Smooth muscle cell (in vitro differentiated cells): ENCODE data around the gene SDC3. TPM values are rescaled to one million over a fixed set of nuclear protein-coding genes. Genes with fewer than 3 reads are reported as not detected.
"Not testable (repeated sequence)": the region's sequence is repeated elsewhere in the genome, so short reads cannot be mapped to it uniquely, and the experiment has no call there.

Experiments
- DNase-seq: peaks from one replicate; lab custom pipeline; 2025; ENCODE audit not compliant: unreplicated experiment; lab: John Stamatoyannopoulos, UW
- H2AFZ ChIP-seq: fragments of 200-600 bp; sonication (generic); 2 replicates; pipeline ENCODE4 v1.6.0; 2016; ENCODE audit warnings: antibody characterized with exemption, low read depth, mild to moderate bottlenecking
- H3F3A ChIP-seq: fragments of 200-600 bp; sonication (generic); 2 replicates; pipeline ENCODE4 v1.6.0; 2017; ENCODE audit warnings: antibody characterized with exemption, low read depth
- H3K27ac ChIP-seq: fragments of 200-600 bp; sonication (generic); 2 replicates; pipeline ENCODE4 v1.5.1; 2016; ENCODE audit warnings: low read depth, mild to moderate bottlenecking
- H3K27me3 ChIP-seq: fragments of 200-600 bp; sonication (generic); 2 replicates; pipeline ENCODE4 v1.6.1; 2016; ENCODE audit warnings: low read depth, mild to moderate bottlenecking
- H3K36me3 ChIP-seq: fragments of 200-600 bp; sonication (generic); 2 replicates; pipeline ENCODE4 v1.5.1; 2016; ENCODE audit warnings: low read depth
- H3K4me1 ChIP-seq: fragments of 200-600 bp; sonication (generic); 2 replicates; pipeline ENCODE4 v1.5.1; 2016; ENCODE audit warnings: low read depth
- H3K4me2 ChIP-seq: fragments of 200-600 bp; sonication (generic); 2 replicates; pipeline ENCODE4 v1.6.0; 2016; ENCODE audit warnings: mild to moderate bottlenecking
- H3K4me3 ChIP-seq: fragments of 200-600 bp; sonication (generic); 2 replicates; pipeline ENCODE4 v1.5.1; 2016; ENCODE audit warnings: mild to moderate bottlenecking
- H3K79me2 ChIP-seq: fragments of 200-600 bp; sonication (generic); 2 replicates; pipeline ENCODE4 v1.6.0; 2016; ENCODE audit warnings: low read depth, mild to moderate bottlenecking
- H3K9ac ChIP-seq: fragments of 200-600 bp; sonication (generic); 2 replicates; pipeline ENCODE4 v1.6.0; 2016; ENCODE audit warnings: low read depth
- H3K9me3 ChIP-seq: fragments of 200-600 bp; sonication (generic); replicated peaks from 2 replicates; pipeline ENCODE4 v1.5.1; 2016; ENCODE audit warnings: low read depth
- H4K20me1 ChIP-seq: fragments of 200-600 bp; sonication (generic); 2 replicates; pipeline ENCODE4 v1.6.0; 2016; ENCODE audit warnings: low read depth
- CTCF ChIP-seq: fragments of 200-600 bp; sonication (generic); IDR thresholded peaks from 2 replicates; pipeline ENCODE4 v1.5.1; 2017; ENCODE audit warnings: borderline replicate concordance, mild to moderate bottlenecking, antibody characterized with exemption; ENCODE audit not compliant: insufficient read depth, poor library complexity, severe bottlenecking
- WGBS: methylation state at CpG from one replicate; pipeline ENCODE4 v1.1.7; 2016; ENCODE audit warnings: low lambda C conversion rate; 5-methylcytosine and 5-hydroxymethylcytosine counted together
- polyA plus RNA-seq: library from polyadenylated mRNA; unstranded; fragments of >200 nt; fragmentation: Nextera tagmentation; extraction: Ambion mirVana; gene quantifications from 2 replicates; pipeline ENCODE4 v1.2.1, GENCODE V29; 2016
- total RNA-seq: library from RNA; depleted of rRNA; stranded (reverse); fragments of >200 nt; gene quantifications from 2 replicates; pipeline ENCODE4 v1.2.3, GENCODE V29; 2014

The SDC3 gene
- total and polyA plus RNA-seq, 2 experiments from 2014 or later = 46.3 to 112 TPM

- Histone ChIP-seq H3K4me1 (no peaks in the 10 kb centered on the region), H4K20me1 (no peaks in the 10 kb centered on the region), H3K36me3 (peaks cover 13% of the 10 kb centered on the region), H3K27me3 (no peaks in the 10 kb centered on the region), H3K9me3 (peaks cover 5% of the 10 kb centered on the region), H3K79me2 (no peaks in the 10 kb centered on the region), H2AFZ (no peak overlapping the region), H3K4me2 (no peak overlapping the region), H3K27ac (no peak overlapping the region), H3K4me3 (no peak overlapping the region), H3F3A (no peaks in the 10 kb centered on the region), H3K9ac (no peak overlapping the region)
- DNase-seq = no peak
- 81% methylated on average over 3 of the region's 3 CpGs for WGBS
- TF ChIP-seq CTCF = no peak
Observed at GRCh38 chr1:30870035-30870434, 38.5 kb downstream of the SDC3 start.

GRCh38 chr1:30868833-30869435 lies 39.6 kb downstream of the SDC3 start:
- no peaks in the 10 kb centered on the region for H4K20me1 ChIP-seq
- no peak overlapping the region for H3K27ac ChIP-seq
- no peak for TF ChIP-seq CTCF

GRCh38 chr1:30868057-30868456 lies 40.5 kb downstream of the SDC3 start:
- WGBS = 97% methylated on average over 4 of the region's 4 CpGs
- H3K4me2 ChIP-seq, H3K27me3 ChIP-seq, H3K9me3 ChIP-seq, H2AFZ ChIP-seq, H3K4me1 ChIP-seq, H3K36me3 ChIP-seq, H3K27ac ChIP-seq, H3K4me3 ChIP-seq, H3K79me2 ChIP-seq, DNase-seq, H3F3A ChIP-seq, H3K9ac ChIP-seq, H4K20me1 ChIP-seq: not testable (repeated sequence)

More at GRCh38 chr1:30868833-30869435, 39.6 kb downstream of the SDC3 start:
- H3K4me1 ChIP-seq = no peaks in the 10 kb centered on the region
- H3K4me3 ChIP-seq = no peak overlapping the region
- no peak overlapping the region for H2AFZ ChIP-seq
- no peak for DNase-seq
- no peak overlapping the region for H3K9ac ChIP-seq
- 88% methylated on average over 13 of the region's 13 CpGs for WGBS
- H3K27me3 ChIP-seq = no peaks in the 10 kb centered on the region
- no peaks in the 10 kb centered on the region for H3F3A ChIP-seq
- H3K4me2 ChIP-seq = no peak overlapping the region
- H3K36me3 ChIP-seq = peaks cover 13% of the 10 kb centered on the region
- H3K79me2 ChIP-seq = no peaks in the 10 kb centered on the region
- H3K9me3 ChIP-seq = peaks cover 5% of the 10 kb centered on the region

GRCh38 chr1:30867537-30867936 lies 41.0 kb downstream of the SDC3 start:
- no peak overlapping the region for H3K4me3 ChIP-seq
- TF ChIP-seq CTCF = no peak
- no peaks in the 10 kb centered on the region for H4K20me1 ChIP-seq
- peaks cover 1% of the 10 kb centered on the region for H3K36me3 ChIP-seq
- no peaks in the 10 kb centered on the region for H3K27me3 ChIP-seq
- H2AFZ ChIP-seq = no peak overlapping the region
- no peak overlapping the region for H3K4me2 ChIP-seq
- H3K4me1 ChIP-seq = no peaks in the 10 kb centered on the region
- DNase-seq = no peak
- no peaks in the 10 kb centered on the region for H3F3A ChIP-seq
- no peak overlapping the region for H3K9ac ChIP-seq
- H3K9me3 ChIP-seq = no peaks in the 10 kb centered on the region
- no peak overlapping the region for H3K27ac ChIP-seq
- H3K79me2 ChIP-seq = no peaks in the 10 kb centered on the region
- 97% methylated on average over 3 of the region's 4 CpGs for WGBS
